ENCODE data around the gene FUT2. TPM values are rescaled to one million over a fixed set of nuclear protein-coding genes. Genes with fewer than 3 reads are reported as not detected.

FUT2 gene
- polyA plus RNA-seq, 3 donors: not detected

DNA sequence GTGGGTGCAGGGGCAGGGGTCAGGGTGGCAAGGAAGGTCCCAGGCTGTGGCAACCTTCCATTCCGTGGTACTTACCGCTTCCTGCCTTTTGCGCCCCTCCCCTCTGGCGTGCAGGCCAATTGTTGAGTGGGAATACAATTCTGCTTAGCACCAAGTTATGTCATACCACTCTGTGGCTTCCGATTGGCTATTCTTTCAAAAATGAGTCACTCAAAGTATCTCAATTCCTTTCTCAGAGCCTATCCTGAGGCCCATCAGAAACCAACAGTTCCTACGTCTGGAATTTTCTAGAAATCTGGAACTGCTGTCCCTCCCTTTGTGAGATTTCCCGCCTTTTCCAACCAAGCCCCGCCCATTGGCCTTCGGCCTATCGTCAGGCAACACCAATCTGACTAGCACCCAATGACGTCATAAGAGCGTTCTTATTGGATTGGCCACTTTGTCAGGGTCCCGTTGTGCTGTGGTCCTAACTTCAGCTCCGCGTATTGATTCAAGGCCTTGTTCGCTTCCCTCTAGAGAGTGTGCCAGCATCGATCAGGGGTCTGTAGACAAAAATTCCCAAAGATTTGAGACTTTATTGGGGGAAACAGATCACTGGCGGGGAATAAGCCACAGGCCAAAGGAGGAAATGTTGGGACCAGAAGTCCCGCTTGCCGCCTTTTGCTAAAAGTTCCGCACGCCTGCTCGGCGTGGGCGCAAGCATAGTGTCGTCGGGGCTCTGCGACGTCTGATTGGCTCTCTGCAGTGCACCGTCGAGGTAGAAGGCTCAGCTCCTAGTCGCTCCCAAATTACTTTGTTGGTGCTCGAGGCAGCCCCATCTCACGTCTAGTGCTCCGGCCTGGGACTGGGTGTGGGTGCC is 34.7 kb upstream of the FUT2 start:
- WGBS (ENCODE audit: insufficient coverage): 48% methylated on average over 35 of the region's 35 CpGs
- no peaks in the 10 kb centered on the region for H3K79me2 ChIP-seq (ENCODE audit: insufficient read depth, low read length)
- peaks cover 18 to 22% of the 10 kb centered on the region in 2 donors for H3K4me1 ChIP-seq (ENCODE audit: control insufficient read depth in 1 of 2, insufficient read depth in 2 of 2, low read length in 2 of 2)
- H3K4me2 ChIP-seq (replicated peaks; ENCODE audit: extremely low read depth, low read length, poor library complexity, severe bottlenecking): peak overlapping the region; percentile 73
- Mint-ChIP-seq H3K9me3 (no peaks in the 10 kb centered on the region), H3K4me1 (peaks cover 16% of the 10 kb centered on the region), H3K27me3 (ENCODE audit: low read depth in 3 of 3) (peaks cover 2 to 7% (median 7%) of the 10 kb centered on the region in 3 donors), H3K27ac (peak overlapping the region; percentile 89 to 99 (median 98)), H3K36me3 (no peaks in the 10 kb centered on the region), H3K4me3 (peak overlapping the region; percentile 69 to 74)
- H3K4me3 ChIP-seq (replicated peaks in 1 of 3; ENCODE audit: low read depth in 2 of 3, low read length in 3 of 3): peak overlapping the region in 1 of 3 experiments; percentile 64
- no peaks in the 10 kb centered on the region for H3K27me3 ChIP-seq (ENCODE audit: control insufficient read depth in 2 of 2, insufficient read depth in 2 of 2, low read length in 2 of 2)
- TF ChIP-seq, protein P1, sequence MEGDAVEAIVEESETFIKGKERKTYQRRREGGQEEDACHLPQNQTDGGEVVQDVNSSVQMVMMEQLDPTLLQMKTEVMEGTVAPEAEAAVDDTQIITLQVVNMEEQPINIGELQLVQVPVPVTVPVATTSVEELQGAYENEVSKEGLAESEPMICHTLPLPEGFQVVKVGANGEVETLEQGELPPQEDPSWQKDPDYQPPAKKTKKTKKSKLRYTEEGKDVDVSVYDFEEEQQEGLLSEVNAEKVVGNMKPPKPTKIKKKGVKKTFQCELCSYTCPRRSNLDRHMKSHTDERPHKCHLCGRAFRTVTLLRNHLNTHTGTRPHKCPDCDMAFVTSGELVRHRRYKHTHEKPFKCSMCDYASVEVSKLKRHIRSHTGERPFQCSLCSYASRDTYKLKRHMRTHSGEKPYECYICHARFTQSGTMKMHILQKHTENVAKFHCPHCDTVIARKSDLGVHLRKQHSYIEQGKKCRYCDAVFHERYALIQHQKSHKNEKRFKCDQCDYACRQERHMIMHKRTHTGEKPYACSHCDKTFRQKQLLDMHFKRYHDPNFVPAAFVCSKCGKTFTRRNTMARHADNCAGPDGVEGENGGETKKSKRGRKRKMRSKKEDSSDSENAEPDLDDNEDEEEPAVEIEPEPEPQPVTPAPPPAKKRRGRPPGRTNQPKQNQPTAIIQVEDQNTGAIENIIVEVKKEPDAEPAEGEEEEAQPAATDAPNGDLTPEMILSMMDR (IDR thresholded peaks at IDR 0.05): no peak
- DNase-seq: peak; percentile 82 to 92 (median 89)
- peak overlapping the region; percentile 64 for H2AFZ ChIP-seq (ENCODE audit: insufficient read depth, low read depth, low read length, poor library complexity, severe bottlenecking)
- H4K20me1 ChIP-seq (ENCODE audit: insufficient read depth, low read length): no peaks in the 10 kb centered on the region
- no peaks in the 10 kb centered on the region for H3K9me3 ChIP-seq (replicated peaks in 1 of 2; ENCODE audit: control insufficient read depth in 1 of 2, insufficient read depth in 1 of 2, low read length in 2 of 2)
- peak overlapping the region; percentile 45 for H3K9ac ChIP-seq (ENCODE audit: insufficient read depth, low read length, poor library complexity, severe bottlenecking)
- H3K27ac ChIP-seq (ENCODE audit: low read depth in 1 of 2, low read length in 2 of 2): peak overlapping the region; percentile 24 to 86
- H3K36me3 ChIP-seq (replicated peaks in 1 of 2; ENCODE audit: control insufficient read depth in 1 of 2, insufficient read depth in 2 of 2, low read length in 2 of 2): no peaks in the 10 kb centered on the region
- intact Hi-C loops (cut with micrococcal nuclease): no loop called here

DNA sequence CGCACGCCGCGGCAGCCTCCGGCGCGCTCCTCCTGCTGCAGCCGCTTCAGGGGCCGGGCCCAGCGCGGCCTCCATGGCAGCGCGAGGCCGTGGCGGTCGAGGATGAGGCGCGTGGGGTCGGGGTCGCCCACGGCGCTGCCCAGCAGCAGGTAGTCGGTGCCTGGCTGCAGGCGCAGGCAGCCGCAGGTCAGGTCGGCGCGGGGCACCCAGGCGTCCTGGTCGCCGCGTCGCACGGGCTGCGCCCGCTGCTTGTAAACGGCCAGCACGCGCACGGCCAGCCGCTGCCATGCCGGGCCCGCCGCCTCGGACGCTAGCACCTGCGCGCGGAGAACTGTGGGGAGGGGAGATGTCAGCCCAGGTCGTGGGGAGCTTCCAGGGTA is 34.1 kb upstream of the FUT2 start:
- H3K9me3 ChIP-seq (replicated peaks in 1 of 2; ENCODE audit: control insufficient read depth in 1 of 2, insufficient read depth in 1 of 2, low read length in 2 of 2): no peaks in the 10 kb centered on the region
- H3K36me3 ChIP-seq (replicated peaks in 1 of 2; ENCODE audit: control insufficient read depth in 1 of 2, insufficient read depth in 2 of 2, low read length in 2 of 2): no peaks in the 10 kb centered on the region
- H3K79me2 ChIP-seq (ENCODE audit: insufficient read depth, low read length): no peaks in the 10 kb centered on the region
- H3K9ac ChIP-seq (ENCODE audit: insufficient read depth, low read length, poor library complexity, severe bottlenecking): no peak overlapping the region
- Mint-ChIP-seq H3K27me3 (ENCODE audit: low read depth in 3 of 3) (peaks cover 2 to 6% (median 6%) of the 10 kb centered on the region in 3 donors), H3K9me3 (no peaks in the 10 kb centered on the region), H3K4me3 (no peak overlapping the region), H3K36me3 (no peaks in the 10 kb centered on the region), H3K27ac (peak overlapping the region in 1 of 7 donors; percentile 36), H3K4me1 (peaks cover 16% of the 10 kb centered on the region)
- no peaks in the 10 kb centered on the region for H3K27me3 ChIP-seq (ENCODE audit: control insufficient read depth in 2 of 2, insufficient read depth in 2 of 2, low read length in 2 of 2)
- 94% methylated on average over 46 of the region's 50 CpGs for WGBS (ENCODE audit: insufficient coverage)
- H3K27ac ChIP-seq (ENCODE audit: low read depth in 1 of 2, low read length in 2 of 2): no peak overlapping the region
- no peak overlapping the region for H3K4me3 ChIP-seq (replicated peaks in 1 of 3; ENCODE audit: low read depth in 2 of 3, low read length in 3 of 3)
- TF ChIP-seq, protein P1 (IDR thresholded peaks at IDR 0.05): no peak
- H4K20me1 ChIP-seq (ENCODE audit: insufficient read depth, low read length): no peaks in the 10 kb centered on the region
- DNase-seq: no peak
- H3K4me2 ChIP-seq (replicated peaks; ENCODE audit: extremely low read depth, low read length, poor library complexity, severe bottlenecking): peak overlapping the region; percentile 73
- H2AFZ ChIP-seq (ENCODE audit: insufficient read depth, low read depth, low read length, poor library complexity, severe bottlenecking): peak overlapping the region; percentile 64
- intact Hi-C loops (cut with micrococcal nuclease): no loop called here
- peaks cover 18 to 22% of the 10 kb centered on the region in 2 donors for H3K4me1 ChIP-seq (ENCODE audit: control insufficient read depth in 1 of 2, insufficient read depth in 2 of 2, low read length in 2 of 2)

All from CD14-positive monocyte (primary cell).